CD14-positive monocyte (primary cell): ENCODE data around the gene SMAD9. TPM values are rescaled to one million over a fixed set of nuclear protein-coding genes. Genes with fewer than 3 reads are reported as not detected.

Source experiments
- DNase-seq, 3 donors: peaks; one replicate each; pipeline ENCODE4 v3.0.0-alpha.2; 2011 to 2022
- H2AFZ ChIP-seq: 2 replicates; pipeline ENCODE4 v1.6.0; 2012; ENCODE audit warnings: mild to moderate bottlenecking, low read depth, low read length, inconsistent platforms; ENCODE audit not compliant: insufficient read depth, poor library complexity, severe bottlenecking
- H3K27ac ChIP-seq, 2 donors: 1 replicate in 1 of 2; 2 replicates in 1 of 2; pipeline ENCODE4 v1.5.1; 2012 to 2013; ENCODE audit warnings: low read length in 2 of 2, control low read depth in 1 of 2, inconsistent platforms in 1 of 2, low read depth in 1 of 2, mild to moderate bottlenecking in 1 of 2
- H3K27me3 ChIP-seq, 2 donors: one replicate each; pipeline versions ENCODE4 v1.6.0 to v1.6.1; 2011 to 2013; ENCODE audit warnings: low read length in 2 of 2; ENCODE audit not compliant: control insufficient read depth in 2 of 2, insufficient read depth in 2 of 2
- H3K36me3 ChIP-seq, 2 donors: replicated peaks in 1 of 2; 1 replicate in 1 of 2; 2 replicates in 1 of 2; pipeline versions ENCODE4 v1.5.1 to v1.6.1; 2012 to 2013; ENCODE audit warnings: low read length in 2 of 2, control low read depth in 1 of 2, inconsistent platforms in 1 of 2, mild to moderate bottlenecking in 1 of 2; ENCODE audit not compliant: insufficient read depth in 2 of 2, control insufficient read depth in 1 of 2
- H3K4me1 ChIP-seq, 2 donors: 1 replicate in 1 of 2; 2 replicates in 1 of 2; pipeline versions ENCODE4 v1.5.1 to v1.6.1; 2012 to 2013; ENCODE audit warnings: low read length in 2 of 2, control low read depth in 1 of 2, inconsistent platforms in 1 of 2, mild to moderate bottlenecking in 1 of 2, moderate library complexity in 1 of 2; ENCODE audit not compliant: insufficient read depth in 2 of 2, control insufficient read depth in 1 of 2
- H3K4me2 ChIP-seq: replicated peaks from 2 replicates; pipeline ENCODE3; 2012; ENCODE audit warnings: low read length, moderate library complexity, mild to moderate bottlenecking; ENCODE audit not compliant: poor library complexity, severe bottlenecking; ENCODE audit errors: extremely low read depth
- H3K4me3 ChIP-seq, 3 experiments: fragments of 200-600 bp in 1 of 3; sonication (generic) in 1 of 3; replicated peaks in 1 of 3; 1 replicate in 2 of 3; 2 replicates in 1 of 3; pipeline ENCODE4 v1.5.1; 2011 to 2013; ENCODE audit warnings: low read length in 3 of 3, mild to moderate bottlenecking in 3 of 3, control low read depth in 2 of 3, low read depth in 2 of 3, inconsistent platforms in 1 of 3, moderate library complexity in 1 of 3
- H3K79me2 ChIP-seq: 2 replicates; pipeline ENCODE4 v1.6.0; 2012; ENCODE audit warnings: mild to moderate bottlenecking, control low read depth, inconsistent platforms, low read length, moderate library complexity; ENCODE audit not compliant: insufficient read depth
- H3K9ac ChIP-seq: 2 replicates; pipeline ENCODE4 v1.6.0; 2017; ENCODE audit warnings: low read length, mild to moderate bottlenecking; ENCODE audit not compliant: insufficient read depth, poor library complexity, severe bottlenecking
- H3K9me3 ChIP-seq, 2 donors: replicated peaks in 1 of 2; 1 replicate in 1 of 2; 2 replicates in 1 of 2; pipeline versions ENCODE4 v1.5.1 to v1.6.1; 2012 to 2013; ENCODE audit warnings: low read length in 2 of 2, control low read depth in 1 of 2; ENCODE audit not compliant: control insufficient read depth in 1 of 2, insufficient read depth in 1 of 2
- H4K20me1 ChIP-seq: 2 replicates; pipeline ENCODE4 v1.6.0; 2012; ENCODE audit warnings: mild to moderate bottlenecking, low read length, control low read depth, moderate library complexity; ENCODE audit not compliant: insufficient read depth
- H3K27ac Mint-ChIP-seq, 7 donors: one replicate each; pipeline ENCODE4 v1.8.0; 2020; ENCODE audit warnings: mild to moderate bottlenecking in 7 of 7, mixed read lengths in 7 of 7, moderate library complexity in 6 of 7, inconsistent platforms in 2 of 7
- H3K27me3 Mint-ChIP-seq, 3 donors: one replicate each; pipeline ENCODE4 v1.8.0; 2021 to 2022; ENCODE audit warnings: low read depth in 3 of 3, mild to moderate bottlenecking in 3 of 3, mixed read lengths in 3 of 3, moderate library complexity in 3 of 3, inconsistent platforms in 1 of 3
- H3K36me3 Mint-ChIP-seq, 2 donors: one replicate each; pipeline ENCODE4 v1.8.0; 2020; ENCODE audit warnings: mixed read lengths in 2 of 2, inconsistent platforms in 1 of 2, mild to moderate bottlenecking in 1 of 2
- H3K4me1 Mint-ChIP-seq: one replicate; pipeline ENCODE4 v1.8.0; 2020; ENCODE audit warnings: mild to moderate bottlenecking, mixed read lengths
- H3K4me3 Mint-ChIP-seq, 2 donors: one replicate each; pipeline ENCODE4 v1.8.0; 2020; ENCODE audit warnings: mild to moderate bottlenecking in 2 of 2, mixed read lengths in 2 of 2, moderate library complexity in 1 of 2
- H3K9me3 Mint-ChIP-seq, 7 donors: one replicate each; pipeline ENCODE4 v1.8.0; 2020 to 2022; ENCODE audit warnings: mixed read lengths in 7 of 7, mild to moderate bottlenecking in 6 of 7, moderate library complexity in 6 of 7, inconsistent platforms in 2 of 7
- CTCF ChIP-seq: fragments of 200-600 bp; IDR thresholded peaks from one replicate; pipeline ENCODE4 v1.8.0; 2022; ENCODE audit warnings: antibody characterized with exemption, mild to moderate bottlenecking
- WGBS: methylation state at CpG from one replicate; pipeline ENCODE4 v1.1.5; 2013; ENCODE audit warnings: missing lambda C conversion rate; ENCODE audit not compliant: insufficient coverage; 5-methylcytosine and 5-hydroxymethylcytosine counted together
- intact Hi-C, 2 donors: fragments of 100-400 bp; cut with micrococcal nuclease; formaldehyde crosslinking; loops; one replicate each; pipeline versions ENCODE4 v1.15.0 to v1.15.1; 2023
- polyA plus RNA-seq, 3 donors: library from polyadenylated mRNA; depleted of rRNA in 1 of 3; unstranded in 2 of 3; stranded (reverse) in 1 of 3; fragments of 300-500 nt in 2 of 3; fragments of >200 nt in 1 of 3; fragmentation: Illumina TruSeq in 2 of 3; gene quantifications; 1 replicate in 2 of 3; 2 replicates in 1 of 3; pipeline ENCODE4 v1.2.3, GENCODE V29; 2012 to 2021

SMAD9 gene
- polyA plus RNA-seq, 3 donors, result not detected

- Histone ChIP-seq H3K4me2 (no peak overlapping the region), H3K4me3 (no peak overlapping the region), H3K9ac (no peak overlapping the region), H2AFZ (no peak overlapping the region), H4K20me1 (no peaks in the 10 kb centered on the region), H3K27me3 (no peaks in the 10 kb centered on the region), H3K79me2 (no peaks in the 10 kb centered on the region), H3K9me3 (peaks cover 9 to 10% of the 10 kb centered on the region in 2 donors), H3K4me1 (no peaks in the 10 kb centered on the region), H3K27ac (no peak overlapping the region), H3K36me3 (no peaks in the 10 kb centered on the region)
- no peak for TF ChIP-seq CTCF
- no peak overlapping the region for H3K27ac Mint-ChIP-seq
- WGBS, result no CpG with 5 or more reads among the region's 2 CpGs
- peaks cover 6 to 16% (median 10%) of the 10 kb centered on the region in 7 donors for H3K9me3 Mint-ChIP-seq
- no peak overlapping the region for H3K4me3 Mint-ChIP-seq
- no peaks in the 10 kb centered on the region for H3K4me1 Mint-ChIP-seq
- no peaks in the 10 kb centered on the region for H3K36me3 Mint-ChIP-seq
- no peak for DNase-seq
- intact Hi-C loops, result no loop called here
- peaks cover 0 to 5% (median 3%) of the 10 kb centered on the region in 3 donors for H3K27me3 Mint-ChIP-seq
Measured at GRCh38 chr13:36891752-36892151, 28.3 kb downstream of the SMAD9 start.

DNA sequence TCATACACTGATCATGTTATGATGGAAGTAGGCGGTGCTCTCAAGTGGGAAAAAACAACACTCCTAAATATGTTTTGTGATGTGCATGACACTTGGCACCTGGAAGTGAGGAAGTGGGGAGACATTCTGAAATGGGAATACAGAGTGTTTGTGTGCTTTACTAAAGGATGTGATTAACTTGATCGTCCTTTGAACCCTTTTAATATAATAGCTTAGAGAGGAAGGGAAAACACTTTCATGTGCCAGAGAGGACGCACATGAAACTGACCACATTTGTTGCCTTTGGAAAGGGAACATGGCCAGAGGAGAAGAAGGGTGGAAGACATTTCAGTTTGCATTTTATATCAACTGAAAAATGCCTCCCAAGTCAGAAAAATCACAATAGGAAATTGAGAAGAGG lies 31.4 kb downstream of the SMAD9 start:
- Histone ChIP-seq H3K4me3 (no peak overlapping the region), H2AFZ (no peak overlapping the region), H3K9ac (no peak overlapping the region), H3K9me3 (peaks cover 9 to 10% of the 10 kb centered on the region in 2 donors), H3K4me2 (no peak overlapping the region), H3K79me2 (no peaks in the 10 kb centered on the region), H3K36me3 (no peaks in the 10 kb centered on the region), H3K27ac (no peak overlapping the region), H4K20me1 (no peaks in the 10 kb centered on the region), H3K4me1 (no peaks in the 10 kb centered on the region), H3K27me3 (no peaks in the 10 kb centered on the region)
- no CpG with 5 or more reads among the region's 3 CpGs for WGBS
- Mint-ChIP-seq H3K27me3 (peaks cover 0 to 5% (median 2%) of the 10 kb centered on the region in 3 donors), H3K27ac (no peak overlapping the region), H3K4me1 (no peaks in the 10 kb centered on the region), H3K36me3 (no peaks in the 10 kb centered on the region), H3K9me3 (peaks cover 9 to 17% (median 15%) of the 10 kb centered on the region in 7 donors), H3K4me3 (no peak overlapping the region)
- no peak for TF ChIP-seq CTCF
- intact Hi-C loops, result no loop called here
- DNase-seq, result no peak
